H1 (cell line): ENCODE data around the gene RPS29. TPM values are rescaled to one million over a fixed set of nuclear protein-coding genes. Genes with fewer than 3 reads are reported as not detected.

Experiments used
- HDAC2 ChIP-seq, 2 experiments: fragments of 300-600 bp in 1 of 2; sonication (generic) in 1 of 2; IDR thresholded peaks; 2 replicates each; pipeline ENCODE4 v1.6.1; 2011 to 2012; ENCODE audit warnings: low read depth in 2 of 2, low read length in 2 of 2, mild to moderate bottlenecking in 2 of 2, moderate library complexity in 2 of 2, borderline replicate concordance in 1 of 2, inconsistent platforms in 1 of 2
- RFX5 ChIP-seq: IDR thresholded peaks from 2 replicates; pipeline ENCODE4 v1.6.1; 2011; ENCODE audit warnings: low read depth, low read length, improper control_type of control experiment, borderline replicate concordance
- polyA plus RNA-seq, 7 experiments: library from polyadenylated mRNA; depleted of rRNA in 3 of 7; stranded (reverse) in 5 of 7; unstranded in 2 of 7; fragments of >200 nt in 5 of 7; fragments of 200-250 nt in 2 of 7; gene quantifications; 1 replicate in 5 of 7; 2 replicates in 1 of 7; 4 replicates in 1 of 7; pipeline versions ENCODE4 v1.2.1 to v1.2.3, GENCODE V29; 2011 to 2013; ENCODE audit warnings: missing spikeins in 2 of 7, mixed read lengths in 2 of 7
- total RNA-seq: library from RNA; stranded (reverse); fragmentation: NEBNext Ultra II Directional; extraction: Animal tissue kit (Norgen Biotek cat#: 25700); gene quantifications from 2 replicates; pipeline ENCODE4 v1.2.1, GENCODE V29; 2021
- TF ChIP-seq, protein P1 (sequence below): IDR thresholded peaks from 2 replicates; pipeline ENCODE4 v1.6.1; 2012; ENCODE audit warnings: inconsistent platforms

RPS29 gene
- total and polyA plus RNA-seq, 2 of the 8 experiments (the other 6 are each of a cell fraction or from before 2014, with no cell fraction given), result 2,193 to 23,165 TPM

DNA sequence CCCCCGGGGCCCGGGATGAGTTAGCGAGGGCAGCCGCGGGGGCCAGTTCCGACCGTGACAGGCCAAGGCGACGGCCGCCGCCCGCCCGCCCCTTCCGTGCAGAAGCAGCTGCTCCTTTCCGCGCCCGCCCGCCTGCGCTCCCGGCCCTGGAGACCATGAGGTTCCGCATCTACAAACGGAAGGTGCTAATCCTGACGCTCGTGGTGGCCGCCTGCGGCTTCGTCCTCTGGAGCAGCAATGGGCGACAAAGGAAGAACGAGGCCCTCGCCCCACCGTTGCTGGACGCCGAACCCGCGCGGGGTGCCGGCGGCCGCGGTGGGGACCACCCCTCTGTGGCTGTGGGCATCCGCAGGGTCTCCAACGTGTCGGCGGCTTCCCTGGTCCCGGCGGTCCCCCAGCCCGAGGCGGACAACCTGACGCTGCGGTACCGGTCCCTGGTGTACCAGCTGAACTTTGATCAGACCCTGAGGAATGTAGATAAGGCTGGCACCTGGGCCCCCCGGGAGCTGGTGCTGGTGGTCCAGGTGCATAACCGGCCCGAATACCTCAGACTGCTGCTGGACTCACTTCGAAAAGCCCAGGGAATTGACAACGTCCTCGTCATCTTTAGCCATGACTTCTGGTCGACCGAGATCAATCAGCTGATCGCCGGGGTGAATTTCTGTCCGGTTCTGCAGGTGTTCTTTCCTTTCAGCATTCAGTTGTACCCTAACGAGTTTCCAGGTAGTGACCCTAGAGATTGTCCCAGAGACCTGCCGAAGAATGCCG is 35.1 kb upstream of the RPS29 start (continued):
- TF ChIP-seq, protein P1, sequence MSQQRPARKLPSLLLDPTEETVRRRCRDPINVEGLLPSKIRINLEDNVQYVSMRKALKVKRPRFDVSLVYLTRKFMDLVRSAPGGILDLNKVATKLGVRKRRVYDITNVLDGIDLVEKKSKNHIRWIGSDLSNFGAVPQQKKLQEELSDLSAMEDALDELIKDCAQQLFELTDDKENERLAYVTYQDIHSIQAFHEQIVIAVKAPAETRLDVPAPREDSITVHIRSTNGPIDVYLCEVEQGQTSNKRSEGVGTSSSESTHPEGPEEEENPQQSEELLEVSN, result peak; percentile 81
- 0 out of 4 replicates have a peak, but pooled peaks of 1 of the 2 experiments have one; percentile 14 for TF ChIP-seq HDAC2 (IDR thresholded peaks at IDR 0.05; ENCODE audit: borderline replicate concordance in 1 of 2, low read depth in 2 of 2, low read length in 2 of 2)
- TF ChIP-seq RFX5, result no peak
